HG03159 (cell line): ENCODE results near the gene SORCS2.

Source experiments
- ATAC-seq: cut with Tn5 transposase; IDR thresholded peaks from one replicate; pipeline ENCODE4 v1.9.1; 2021; ENCODE audit warnings: mild to moderate bottlenecking, moderate library complexity; ENCODE audit not compliant: unreplicated experiment

Gene SORCS2

DNA sequence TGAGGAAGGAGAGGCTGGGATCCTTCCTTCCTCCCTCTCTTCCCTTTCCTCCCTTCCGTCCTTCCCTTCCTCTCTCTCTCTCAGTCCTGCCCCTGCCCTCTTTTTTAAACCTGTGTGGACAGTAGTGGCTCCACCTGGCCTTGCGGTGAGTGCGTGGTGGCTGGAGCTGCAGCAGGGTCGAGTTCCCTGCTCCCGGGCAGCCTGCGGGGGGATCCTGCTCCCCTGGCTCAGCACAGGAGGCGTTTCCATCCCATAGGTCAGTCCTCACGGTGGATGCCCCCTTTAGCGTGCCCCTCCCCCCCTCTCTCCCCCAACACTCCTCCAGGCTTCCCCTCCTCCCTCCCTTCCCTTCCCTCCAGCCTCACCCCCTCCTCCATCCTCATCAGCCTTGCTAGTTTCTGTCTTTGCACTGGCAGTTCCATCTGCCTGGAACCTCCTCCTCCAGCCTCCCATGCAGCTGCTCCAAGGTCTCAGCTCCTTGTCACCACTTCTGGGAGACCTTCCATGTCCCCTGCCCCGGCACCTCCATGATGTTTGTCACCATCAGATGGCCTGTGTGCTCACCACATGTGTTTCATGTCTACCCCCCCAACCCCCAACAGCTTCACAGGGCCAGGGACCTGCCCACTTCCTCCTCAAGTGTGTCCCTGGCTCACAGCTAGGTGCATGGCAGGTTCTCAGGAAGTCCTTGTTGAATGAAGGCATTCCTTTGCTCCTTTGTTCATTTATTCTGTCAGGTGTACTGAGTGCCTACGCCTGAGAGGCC, 174.0 kb downstream of the SORCS2 start:
- no peak for ATAC-seq

- ATAC-seq: no peak
Measured at GRCh38 chr4:7366954-7367353, 174.6 kb downstream of the SORCS2 start.

DNA sequence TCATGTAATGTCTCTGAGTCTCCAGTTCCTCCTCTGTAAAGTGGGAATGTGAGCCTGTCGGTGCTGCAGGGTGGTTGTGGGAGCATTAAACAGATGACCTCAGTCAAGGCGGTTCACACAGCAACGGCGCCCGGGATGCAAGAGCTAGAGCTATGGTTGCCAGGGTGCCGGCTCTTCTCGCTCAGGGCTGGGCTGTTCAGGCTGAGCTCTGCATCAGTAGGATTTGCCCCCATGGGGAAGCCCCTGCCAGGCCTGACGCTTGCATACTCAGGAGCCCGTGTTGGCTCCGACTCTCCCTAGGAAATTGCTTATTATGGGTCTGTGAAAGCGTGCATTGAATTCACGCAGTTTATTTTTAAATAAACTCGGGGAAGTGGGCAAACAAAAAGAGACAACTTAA, 175.1 kb downstream of the SORCS2 start:
- no peak for ATAC-seq

- no peak for ATAC-seq
Measured at GRCh38 chr4:7367864-7368277, 175.5 kb downstream of the SORCS2 start.

DNA sequence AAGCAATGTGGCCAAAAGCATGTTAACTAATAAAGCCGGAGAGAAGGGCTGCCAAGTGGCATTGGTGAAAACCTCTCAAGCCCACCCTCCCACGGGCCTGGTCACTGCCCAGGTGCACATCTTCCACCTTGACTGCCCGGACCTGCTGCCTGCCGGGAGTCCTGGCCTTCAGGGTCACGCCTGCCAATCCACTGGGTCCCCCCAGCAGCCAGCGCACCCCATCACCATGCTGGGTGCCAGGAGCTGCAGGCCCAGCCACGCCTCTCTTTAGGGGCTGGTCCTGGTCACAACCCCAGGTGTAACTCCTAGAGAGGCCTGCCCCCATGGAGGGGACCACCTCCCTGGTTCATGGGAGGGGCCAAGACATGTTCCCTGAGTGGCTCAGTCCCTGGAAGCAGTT, 176.0 kb downstream of the SORCS2 start:
- ATAC-seq: no peak

DNA sequence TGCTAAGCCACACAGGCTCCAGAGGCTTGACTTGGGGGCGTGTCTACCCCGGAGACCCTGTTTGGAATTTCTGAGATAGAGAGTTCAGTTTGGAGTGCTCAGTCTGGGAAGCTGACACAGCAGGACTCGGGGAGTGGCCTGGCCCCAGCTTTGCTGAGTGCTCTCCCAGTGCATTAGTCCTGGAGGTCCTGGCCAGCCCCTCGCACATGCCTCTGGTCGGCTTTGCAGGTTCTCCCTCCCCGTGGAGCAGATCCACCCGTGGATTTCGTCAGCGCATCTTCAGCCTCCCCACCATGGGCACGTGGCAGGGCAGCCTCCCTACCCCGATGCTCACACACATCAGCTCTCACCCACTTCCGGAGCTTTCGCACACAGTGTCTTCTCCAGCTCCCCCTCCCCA, 177.2 kb downstream of the SORCS2 start:
- no peak for ATAC-seq

DNA sequence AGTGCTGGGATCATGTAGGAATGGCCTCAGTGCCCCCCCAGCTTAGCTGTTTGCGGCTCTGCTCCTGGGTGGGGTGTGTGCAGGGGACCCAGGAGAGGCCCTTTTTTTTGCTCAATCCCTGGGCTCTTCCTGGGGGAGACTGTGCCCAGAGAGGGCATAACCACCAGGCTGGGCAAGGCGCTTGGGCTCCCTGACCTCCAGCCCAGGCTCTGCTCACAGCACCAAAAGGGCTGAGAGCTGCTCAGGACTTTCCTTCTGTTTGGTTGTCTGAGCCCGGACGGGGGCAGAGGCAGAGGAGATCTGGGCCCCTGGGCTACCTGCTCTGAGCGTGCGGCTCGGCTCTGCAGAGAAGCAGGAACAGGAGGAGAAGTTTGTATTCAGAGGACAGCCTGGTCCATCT, 177.7 kb downstream of the SORCS2 start:
- no peak for ATAC-seq

DNA sequence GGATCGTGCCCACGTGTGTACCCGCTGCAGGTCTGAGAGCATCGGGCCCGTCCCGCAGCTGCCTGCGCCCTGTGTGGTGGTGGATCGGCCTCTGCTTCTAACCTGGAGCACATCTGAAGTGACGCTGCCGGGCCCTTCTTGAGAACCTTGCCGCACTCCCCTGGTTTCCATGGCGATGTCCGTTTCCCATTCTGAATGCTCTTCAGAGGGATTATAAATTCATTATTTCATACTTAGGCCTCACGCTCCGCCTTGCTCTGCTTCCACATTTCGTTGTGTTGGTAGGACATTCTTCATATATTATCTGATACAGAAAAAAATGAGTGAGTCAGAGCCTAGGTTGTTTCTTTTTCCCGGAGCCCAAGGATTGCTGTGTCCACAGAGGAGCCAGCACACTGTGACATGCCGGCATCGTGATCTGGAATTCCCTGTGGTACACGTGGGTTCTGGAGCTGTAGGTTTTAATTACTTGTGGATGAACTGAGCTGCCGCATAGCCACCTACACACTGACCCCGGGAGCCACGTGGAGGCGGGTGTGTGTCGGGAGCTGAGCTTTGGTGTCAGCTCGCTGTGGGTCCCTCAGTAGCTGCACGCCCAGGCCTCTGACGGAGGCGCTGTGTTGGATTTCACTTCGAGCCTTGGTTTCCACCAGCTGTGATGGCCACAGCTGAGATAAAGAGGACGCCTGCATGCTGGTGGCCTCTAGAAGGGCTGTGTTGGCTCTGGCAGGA, 179.0 kb downstream of the SORCS2 start:
- no peak for ATAC-seq

DNA sequence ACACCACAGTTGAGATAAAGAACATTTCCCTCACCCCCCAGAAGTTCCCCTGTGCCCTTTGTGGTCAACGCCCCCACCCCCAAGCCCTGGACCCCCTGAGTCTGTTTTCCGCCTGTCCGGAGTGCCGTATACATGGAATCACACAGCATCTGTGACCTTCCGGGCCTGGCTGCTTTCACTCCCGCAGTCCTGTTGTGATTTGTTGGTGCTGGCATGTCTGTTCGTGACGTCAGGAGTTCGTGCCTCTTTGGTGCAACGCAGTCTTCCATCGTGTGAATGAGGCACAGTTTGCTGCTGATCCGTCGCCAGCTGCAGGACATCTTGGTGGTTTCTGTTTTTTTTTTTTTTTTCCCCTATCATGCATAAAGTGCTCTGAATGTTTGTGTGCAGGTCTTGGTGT, 180.3 kb downstream of the SORCS2 start:
- no peak for ATAC-seq

DNA sequence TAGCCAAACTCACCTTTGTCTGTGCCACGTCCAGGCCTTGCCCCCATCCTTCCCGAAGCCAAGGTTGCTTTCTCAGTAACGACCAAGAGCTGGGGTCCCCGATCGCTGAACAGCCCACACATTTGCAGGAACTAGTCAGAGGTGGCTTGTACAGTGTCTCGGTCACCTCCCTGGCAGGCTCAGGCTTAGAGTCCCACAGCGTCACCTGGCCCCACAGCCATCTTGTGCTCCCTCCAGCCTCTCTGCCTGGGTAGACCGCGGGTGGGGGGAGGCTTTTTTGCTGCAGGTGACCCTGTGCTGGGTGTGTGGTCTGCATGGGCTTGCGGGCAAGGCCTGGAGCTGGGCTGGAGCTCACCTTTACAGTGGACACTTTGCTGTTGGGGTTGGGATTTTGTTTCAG, 182.2 kb downstream of the SORCS2 start:
- ATAC-seq: no peak

GRCh38 chr4:7375427-7375826, 183.1 kb downstream of the SORCS2 start:
- no peak for ATAC-seq

GRCh38 chr4:7377223-7377865, 185.0 kb downstream of the SORCS2 start:
- ATAC-seq: no peak

GRCh38 chr4:7379186-7379585, 186.8 kb downstream of the SORCS2 start:
- no peak for ATAC-seq

DNA sequence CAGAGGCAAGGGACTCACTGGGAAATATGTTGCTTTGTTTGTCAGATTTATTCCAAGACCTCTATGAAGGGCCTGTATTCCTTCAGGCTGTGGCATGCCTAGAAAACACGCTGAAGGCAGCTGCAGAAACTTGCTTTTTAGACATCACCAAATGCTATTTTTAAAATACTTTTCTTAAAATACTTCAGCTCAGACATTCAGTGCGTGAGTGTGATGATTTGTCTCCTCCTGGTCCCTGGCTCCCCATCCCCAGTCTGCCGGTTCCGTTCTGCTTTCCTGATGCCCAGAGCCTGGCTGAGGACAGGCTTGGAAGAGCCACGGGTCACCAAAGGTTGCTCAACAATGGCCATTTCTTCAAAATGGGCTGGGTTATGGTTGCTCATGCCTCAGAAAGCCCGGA, 187.4 kb downstream of the SORCS2 start:
- ATAC-seq: no peak

GRCh38 chr4:7381221-7381889, 189.0 kb downstream of the SORCS2 start:
- ATAC-seq: no peak

DNA sequence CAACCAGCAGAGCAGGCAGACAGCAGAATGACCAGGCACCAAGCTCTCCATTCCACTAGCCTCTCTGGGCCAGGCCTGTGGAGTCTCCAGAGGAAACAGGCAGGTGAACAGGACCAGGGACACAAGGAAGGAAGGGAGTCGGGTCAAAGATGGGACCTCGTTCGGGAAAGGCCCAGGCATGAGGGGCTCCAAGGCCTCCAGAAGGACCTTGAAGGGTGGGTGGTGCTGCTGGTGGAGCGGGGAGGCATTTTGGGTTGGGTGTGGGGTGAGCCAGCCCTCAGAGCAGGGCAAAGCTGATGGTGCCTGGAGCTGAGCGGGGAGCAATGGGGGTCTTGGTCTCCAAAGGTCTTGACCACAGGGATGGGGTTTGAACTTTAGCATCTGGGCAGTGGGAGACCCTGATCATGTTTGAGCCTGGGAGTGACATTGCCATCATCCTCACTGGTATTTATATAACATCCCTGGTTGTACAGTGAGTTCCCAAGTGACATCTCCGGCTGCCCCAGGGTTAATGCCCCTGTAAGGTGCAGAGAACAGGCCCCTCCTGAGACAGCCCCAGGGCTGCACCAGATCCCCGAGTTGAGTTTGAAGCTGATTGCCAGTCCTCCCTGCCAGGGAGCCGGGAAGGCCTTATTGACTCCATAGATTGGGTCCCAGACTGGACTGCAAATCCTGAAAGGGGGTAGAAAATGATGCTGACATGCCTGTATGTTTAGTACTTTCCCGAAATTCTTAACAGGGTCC, 189.7 kb downstream of the SORCS2 start:
- ATAC-seq: no peak

DNA sequence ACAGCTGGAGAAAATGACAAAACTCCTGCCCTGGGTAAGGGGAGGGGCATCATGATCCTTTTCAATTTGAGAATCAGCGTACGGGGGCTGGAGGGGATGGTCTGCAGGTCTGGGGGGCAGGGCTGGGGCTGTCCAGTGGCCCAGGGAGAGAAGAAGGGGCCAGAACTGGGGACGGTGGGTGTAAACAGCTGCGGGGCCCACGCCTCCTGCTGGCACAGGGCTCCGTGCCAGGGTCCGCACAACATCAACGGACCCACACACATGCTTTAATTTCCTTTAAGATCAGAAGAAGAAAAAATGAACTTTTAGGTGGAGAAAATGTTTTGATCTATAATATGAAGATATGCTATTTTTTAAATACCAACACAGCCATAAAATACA, 190.3 kb downstream of the SORCS2 start:
- no peak for ATAC-seq

DNA sequence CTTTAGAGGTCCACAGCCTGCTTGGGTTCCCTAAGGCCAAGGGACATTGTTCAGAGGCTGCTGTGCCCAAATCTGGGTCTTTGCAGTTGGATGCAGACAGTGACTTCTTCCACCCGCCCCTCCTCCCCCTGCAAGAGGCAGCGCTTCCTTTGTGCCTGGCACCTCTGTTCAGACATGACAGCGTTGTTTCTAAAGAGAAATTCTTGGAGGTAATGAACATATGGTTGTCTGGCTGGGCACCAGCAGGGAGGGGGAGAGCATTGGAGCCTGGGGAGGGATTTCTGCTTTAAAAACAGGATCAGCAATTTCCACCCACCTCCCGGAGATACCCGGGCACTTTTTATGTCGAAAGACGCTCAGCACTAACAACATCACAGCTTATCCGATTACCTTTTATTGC, 190.9 kb downstream of the SORCS2 start:
- no peak for ATAC-seq

DNA sequence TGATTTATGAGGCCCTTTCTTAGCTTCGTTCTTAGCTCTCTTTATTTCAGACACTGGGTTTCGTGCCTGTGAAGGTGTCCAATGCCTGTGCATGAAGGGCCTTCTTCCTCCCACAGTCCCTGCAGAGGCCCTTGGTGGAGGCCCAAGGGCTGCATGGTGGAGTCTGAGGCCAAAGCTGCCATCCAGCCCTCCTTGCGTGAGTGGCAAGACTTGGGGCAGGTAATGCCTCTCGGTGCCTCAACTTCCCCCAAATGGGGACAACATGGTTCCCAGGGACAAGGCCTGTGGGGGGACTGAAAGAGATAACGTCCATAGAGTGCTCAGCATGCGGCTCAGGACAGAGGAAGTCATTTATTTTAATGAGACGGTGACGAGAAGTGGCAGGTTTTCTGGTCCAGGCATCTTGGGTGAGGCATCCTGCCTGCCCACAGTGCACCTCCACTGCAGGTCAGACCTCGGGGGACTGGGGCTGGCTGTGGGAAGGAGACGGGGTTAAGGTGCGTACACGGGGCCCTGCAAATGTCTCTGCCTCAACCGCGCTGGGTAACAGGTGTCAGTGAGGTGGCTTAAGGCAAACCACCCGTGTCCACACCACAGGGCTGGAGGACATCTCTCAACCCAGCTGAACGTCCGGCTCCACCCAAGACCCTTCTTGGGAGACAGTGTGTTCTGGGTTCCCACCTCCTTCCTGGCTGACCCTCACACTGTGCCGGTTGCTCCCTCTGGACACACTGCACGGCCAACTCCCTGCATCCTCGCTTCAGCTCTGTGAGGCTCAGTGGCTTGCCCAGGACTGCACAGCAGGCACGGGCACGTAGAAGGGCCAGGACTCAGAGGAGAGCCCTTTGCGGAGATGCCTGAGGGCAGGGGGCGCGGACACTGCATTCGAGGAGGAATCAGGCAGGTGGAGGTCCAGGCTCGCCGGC, 191.9 kb downstream of the SORCS2 start:
- ATAC-seq: no peak
